COLO829 (cell line): ENCODE measurements around the gene SPTAN1.
"Not testable (repeated sequence)": the region's sequence is repeated elsewhere in the genome, so short reads cannot be mapped to it uniquely, and the experiment has no call there.

ENCODE experiments used
- DNase-seq: peaks from one replicate; pipeline ENCODE4 v3.0.0; 2012; ENCODE audit warnings: low spot score

SPTAN1 gene

GRCh38 chr9:128552744-128553440, 505 bp downstream of the SPTAN1 start:
- DNase-seq = no peak

GRCh38 chr9:128553728-128554127, 1.3 kb downstream of the SPTAN1 start:
- no peak for DNase-seq

- DNase-seq = no peak
These were observed 1.9 kb downstream of the SPTAN1 start for GRCh38 chr9:128554155-128554862.

- DNase-seq = no peak
These were observed 2.9 kb downstream of the SPTAN1 start for GRCh38 chr9:128555180-128555721.

- no peak for DNase-seq
These were observed 3.9 kb downstream of the SPTAN1 start for GRCh38 chr9:128556276-128556675.

GRCh38 chr9:128556926-128557634, 4.7 kb downstream of the SPTAN1 start:
- no peak for DNase-seq

GRCh38 chr9:128558431-128559310, 6.3 kb downstream of the SPTAN1 start:
- DNase-seq = peak; percentile 92

- DNase-seq = no peak
These were observed 13.2 kb downstream of the SPTAN1 start for GRCh38 chr9:128565578-128565977.

GRCh38 chr9:128568470-128569078, 16.2 kb downstream of the SPTAN1 start:
- no peak for DNase-seq

GRCh38 chr9:128575469-128575868, 23.1 kb downstream of the SPTAN1 start:
- no peak for DNase-seq

GRCh38 chr9:128575916-128576315, 23.5 kb downstream of the SPTAN1 start:
- DNase-seq = no peak

- DNase-seq = no peak
These were observed 24.8 kb downstream of the SPTAN1 start for GRCh38 chr9:128577206-128577605.

GRCh38 chr9:128579194-128579593, 26.8 kb downstream of the SPTAN1 start:
- no peak for DNase-seq

- DNase-seq = no peak
These were observed 28.3 kb downstream of the SPTAN1 start for GRCh38 chr9:128580731-128581130.

- DNase-seq = not testable (repeated sequence)
These were observed 32.8 kb downstream of the SPTAN1 start for GRCh38 chr9:128585155-128585554.

GRCh38 chr9:128586934-128587333, 34.5 kb downstream of the SPTAN1 start:
- not testable (repeated sequence) for DNase-seq

- DNase-seq = no peak
These were observed 35.1 kb downstream of the SPTAN1 start for GRCh38 chr9:128587453-128587852.

- no peak for DNase-seq
These were observed 36.3 kb downstream of the SPTAN1 start for GRCh38 chr9:128588581-128589233.

GRCh38 chr9:128593039-128593438, 40.7 kb downstream of the SPTAN1 start:
- DNase-seq = no peak

GRCh38 chr9:128593856-128594255, 41.5 kb downstream of the SPTAN1 start:
- no peak for DNase-seq

- no peak for DNase-seq
These were observed 43.1 kb downstream of the SPTAN1 start for GRCh38 chr9:128595471-128595870.
